NCI-H1092 (cell line): Measurements from ENCODE around the gene ZNF483.
"Not testable (repeated sequence)": the region's sequence is repeated elsewhere in the genome, so short reads cannot be mapped to it uniquely, and the experiment has no call there.

Experiments used
- DNase-seq: peaks from one replicate; lab custom pipeline; 2025; lab: John Stamatoyannopoulos, UW

Gene ZNF483

DNA sequence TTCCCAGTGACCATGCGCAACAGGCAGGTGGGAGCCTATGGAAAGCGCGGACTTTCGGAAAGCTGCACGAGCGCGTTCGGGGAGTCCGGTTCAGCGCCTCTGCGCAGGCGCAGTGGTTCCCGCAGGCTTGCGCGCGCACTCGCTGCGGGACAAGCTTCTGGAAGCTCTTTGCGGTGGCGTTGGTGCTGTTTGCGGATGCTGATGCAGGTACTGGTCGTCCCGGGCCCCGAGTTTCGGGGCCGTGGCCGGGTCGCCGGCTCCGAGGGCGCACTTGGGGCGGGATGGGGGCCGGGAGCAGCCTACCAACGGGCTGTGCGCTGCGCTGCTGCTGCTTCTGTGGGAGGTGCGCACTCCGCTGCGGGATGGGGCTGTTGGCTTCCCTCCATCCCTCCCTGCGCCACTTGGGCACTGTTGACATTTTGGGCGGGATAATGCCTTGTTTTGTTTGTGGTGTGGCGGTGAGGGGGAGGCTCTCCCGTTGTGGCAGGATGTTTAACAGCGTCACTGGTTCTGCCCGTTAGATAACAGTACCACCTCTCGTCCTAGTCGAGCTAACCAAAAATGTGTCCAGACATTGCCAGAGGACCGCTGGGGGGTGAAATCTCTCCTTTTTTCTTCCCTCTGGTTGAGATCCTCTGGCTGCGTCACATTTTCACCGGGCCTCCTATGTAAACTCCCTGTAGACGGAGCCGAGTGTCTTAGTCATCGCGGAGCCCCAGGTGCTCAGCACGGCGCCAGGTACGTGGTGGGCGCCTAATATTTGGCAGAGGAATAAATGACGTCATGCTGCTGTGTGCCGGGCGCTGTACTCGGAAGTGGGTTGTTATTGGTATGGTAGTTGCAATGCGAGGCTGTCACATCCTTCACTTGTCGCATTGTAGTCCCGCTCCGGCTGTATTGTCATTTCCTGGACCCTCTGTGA, at the start of gene ZNF483:
TSS of gene ZNF483 (plus strand) at position 124 of the 922 bp plus-strand sequence. CDS start 2,217 bp downstream, outside the sequence.
- DNase-seq = peak; percentile 94

DNA sequence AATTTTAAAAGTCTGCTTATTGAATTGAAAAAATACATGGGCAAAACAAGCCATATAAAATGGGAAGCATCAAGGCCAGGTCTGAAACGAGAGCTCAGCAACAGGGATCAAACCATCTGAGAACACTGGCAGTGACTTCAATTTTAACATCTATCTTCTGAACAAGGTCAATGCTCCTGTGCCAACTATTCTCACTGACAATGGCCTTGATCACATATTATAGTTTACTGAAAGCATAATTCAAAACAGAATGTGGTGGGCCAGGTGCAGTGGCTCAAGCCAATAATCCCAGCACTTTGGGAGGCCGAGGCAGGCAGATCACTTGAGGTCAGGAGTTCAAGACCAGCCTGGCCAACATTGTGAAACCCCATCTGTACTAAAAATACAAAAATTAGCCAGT, 49.8 kb upstream of the ZNF483 start:
- no peak for DNase-seq

DNA sequence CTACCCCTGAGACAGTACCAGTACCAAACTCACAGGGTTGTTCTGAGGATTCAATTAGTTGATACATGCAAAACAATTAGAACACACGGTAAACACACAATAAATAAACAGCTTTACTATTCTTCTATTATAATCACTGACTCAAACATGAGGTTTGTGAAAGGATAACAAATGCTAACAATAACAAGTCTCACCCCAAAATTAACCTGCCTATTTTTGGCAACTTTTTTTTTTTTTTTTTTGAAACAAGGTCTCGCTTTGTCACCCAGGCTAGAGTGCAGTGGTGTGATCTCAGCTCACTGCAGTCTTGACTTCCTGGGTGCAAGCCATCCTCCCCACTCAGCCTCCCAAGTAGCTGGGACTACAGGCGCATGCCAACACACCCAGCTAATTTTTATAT, 47.3 kb upstream of the ZNF483 start:
- DNase-seq = no peak

DNA sequence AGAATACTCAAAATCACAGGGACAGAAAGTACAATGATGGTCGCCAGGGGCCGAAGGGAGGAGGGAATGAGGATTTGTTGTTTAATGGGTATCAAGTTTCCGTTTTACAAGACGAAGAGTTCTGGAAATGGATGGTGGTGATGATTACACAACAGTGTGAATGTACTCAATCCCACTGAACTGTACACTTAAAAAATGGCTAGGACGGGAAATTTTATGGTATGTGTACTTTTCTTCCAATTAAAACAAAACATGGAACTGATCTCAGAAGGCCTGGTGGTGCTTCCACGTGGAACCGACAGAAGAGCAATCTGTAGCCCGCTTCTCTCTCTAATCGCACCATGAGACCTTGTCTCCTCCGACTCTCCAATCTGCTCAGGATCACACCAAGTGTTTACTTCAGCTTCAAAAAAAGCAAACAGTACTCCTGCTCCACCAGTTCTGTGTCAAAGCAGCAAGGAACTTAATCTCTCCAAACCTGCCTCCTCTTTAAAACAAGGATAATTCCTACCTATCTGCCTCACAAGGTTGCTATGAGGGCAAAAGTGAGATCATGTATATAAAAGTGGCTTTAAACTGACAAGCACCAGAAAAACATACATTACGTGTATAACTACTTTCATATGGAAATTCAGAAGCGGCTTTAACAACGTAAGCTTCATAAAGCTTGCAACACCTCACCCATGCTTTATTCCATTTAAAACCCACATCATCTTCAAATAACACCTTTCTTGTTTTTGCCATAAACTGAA, 42.9 kb upstream of the ZNF483 start:
- DNase-seq = peak; percentile 24

DNA sequence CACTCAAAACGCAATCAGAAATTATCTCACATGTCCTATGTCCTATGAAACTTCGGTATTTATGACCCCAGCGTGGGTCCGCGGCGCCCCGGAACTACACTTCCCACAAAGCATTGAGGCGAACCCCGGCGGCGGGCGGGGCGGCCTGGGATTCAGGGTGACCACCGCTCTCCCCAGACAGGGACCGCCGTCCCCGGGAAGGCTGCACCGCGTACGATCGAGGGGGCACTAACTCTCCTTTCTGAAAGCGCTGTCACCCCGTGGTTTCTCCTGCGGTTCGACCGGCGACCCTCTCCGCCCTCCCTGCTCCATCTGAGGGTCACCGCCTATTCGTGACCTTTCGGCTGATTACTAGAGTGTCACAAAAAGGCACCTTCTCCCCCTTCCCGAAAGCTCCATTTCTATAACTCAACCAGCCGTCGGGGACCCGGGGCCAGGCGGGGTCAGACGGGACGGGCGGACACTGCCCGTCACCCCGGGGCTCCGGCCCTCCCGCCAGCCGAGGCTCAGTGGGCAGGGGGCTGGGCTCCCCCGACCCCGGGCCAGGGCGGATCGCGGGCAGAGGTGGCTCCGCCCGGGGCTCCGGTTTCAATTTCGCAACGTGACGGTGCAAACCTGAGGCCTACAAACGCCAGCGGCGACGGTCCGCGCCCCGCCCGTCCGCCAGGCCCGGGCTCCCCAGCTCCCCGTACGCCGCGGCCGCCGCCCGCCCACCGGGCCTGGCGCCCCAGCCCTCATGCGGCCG, 42.1 kb upstream of the ZNF483 start:
- DNase-seq = peak; percentile 53

DNA sequence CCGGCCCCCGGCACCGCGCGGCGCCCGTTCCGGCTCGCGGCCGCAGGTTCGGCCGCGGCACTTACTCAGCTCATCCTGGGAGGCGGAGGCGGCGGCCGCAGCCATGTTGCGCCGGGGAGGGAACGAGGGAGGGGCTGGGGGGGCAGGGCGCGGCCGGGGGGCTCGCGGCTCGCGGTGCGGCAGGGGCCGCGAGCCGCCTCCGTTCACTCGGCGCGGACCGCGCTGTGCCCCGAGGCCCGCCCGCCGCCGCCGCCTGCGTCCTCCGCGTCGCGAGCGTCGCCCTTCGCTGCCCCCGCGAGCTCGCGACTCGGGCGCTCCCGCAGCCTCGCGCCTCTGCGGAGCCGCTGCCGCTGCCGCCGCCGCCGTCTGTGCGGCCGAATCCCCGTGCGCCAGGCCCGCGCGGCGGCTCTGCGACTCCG, 41.5 kb upstream of the ZNF483 start:
- peak; percentile 21 for DNase-seq

DNA sequence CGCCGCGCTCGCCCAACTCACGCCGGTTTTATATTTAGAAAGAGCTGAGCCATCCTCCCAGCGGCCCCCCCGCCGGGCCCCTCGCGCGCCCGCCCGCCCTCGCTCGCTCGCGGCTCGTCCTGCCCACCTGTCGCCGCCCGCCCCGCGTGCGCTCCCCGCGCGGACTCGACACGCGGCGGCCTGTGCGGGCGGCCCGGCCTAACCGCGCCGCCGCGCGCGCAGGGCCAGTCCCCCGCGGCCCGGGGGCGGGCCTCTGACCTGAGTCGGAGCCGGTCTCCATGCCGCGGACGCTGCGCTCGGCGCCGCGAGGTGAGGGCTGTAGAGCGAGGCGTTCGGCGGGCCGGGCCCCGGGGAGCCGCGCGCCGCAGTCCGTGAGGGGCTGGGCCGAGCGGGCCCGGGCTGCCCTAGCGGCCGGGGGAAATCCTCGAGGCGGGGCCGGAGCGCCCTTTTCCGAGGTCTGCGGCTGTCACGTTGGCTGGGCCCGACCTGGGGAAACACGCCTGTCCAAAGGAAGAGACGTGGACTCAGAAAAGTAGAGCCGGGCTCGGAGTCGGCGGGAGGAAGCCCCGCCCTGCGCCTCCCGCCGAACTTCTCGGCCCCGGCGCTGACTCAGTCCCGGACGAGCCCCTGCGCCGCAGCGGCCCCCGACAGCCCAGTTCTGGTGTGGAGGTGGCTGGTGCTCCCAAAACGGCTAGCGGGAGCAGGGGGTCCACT, 41.0 kb upstream of the ZNF483 start, which contains the start of gene ECPAS:
TSS of gene ECPAS (minus strand) at position 526 of the 714 bp plus-strand sequence. CDS start 11,465 bp downstream, outside the sequence.
- peak; percentile 38 for DNase-seq

DNA sequence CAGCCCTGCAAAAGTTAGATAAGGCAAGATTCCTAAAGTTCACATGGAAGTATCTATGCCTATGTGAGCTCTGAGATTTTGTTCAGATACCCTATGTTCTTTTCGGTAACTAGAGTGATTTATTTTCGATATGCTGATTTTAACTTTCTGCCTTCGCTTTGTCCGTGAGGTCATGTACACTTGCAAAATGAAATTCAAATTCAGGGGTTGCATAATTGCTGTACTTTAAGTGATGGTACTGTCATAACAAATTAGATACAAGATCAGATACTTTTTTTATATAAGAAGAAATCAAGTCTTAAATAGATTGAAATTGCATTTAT, 40.4 kb upstream of the ZNF483 start:
- no peak for DNase-seq

DNA sequence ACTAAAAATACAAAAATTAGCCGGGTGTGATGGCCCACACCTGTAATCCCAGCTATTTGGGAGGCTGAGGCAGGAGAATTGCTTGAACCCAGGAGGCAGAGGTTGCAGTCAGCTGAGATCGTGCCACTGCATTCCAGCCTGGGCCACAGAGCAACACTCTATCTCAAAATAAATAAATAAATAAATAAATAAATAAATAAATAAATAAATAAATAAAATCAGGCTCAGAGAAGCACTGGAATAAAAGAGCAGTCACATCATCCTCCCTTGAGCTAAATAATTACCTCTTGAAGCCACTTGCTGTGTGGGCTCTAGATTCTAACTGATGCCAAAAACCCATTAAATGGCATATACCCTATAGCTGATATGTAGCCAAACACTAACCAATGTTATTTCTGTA, 27.8 kb upstream of the ZNF483 start:
- DNase-seq = not testable (repeated sequence)

DNA sequence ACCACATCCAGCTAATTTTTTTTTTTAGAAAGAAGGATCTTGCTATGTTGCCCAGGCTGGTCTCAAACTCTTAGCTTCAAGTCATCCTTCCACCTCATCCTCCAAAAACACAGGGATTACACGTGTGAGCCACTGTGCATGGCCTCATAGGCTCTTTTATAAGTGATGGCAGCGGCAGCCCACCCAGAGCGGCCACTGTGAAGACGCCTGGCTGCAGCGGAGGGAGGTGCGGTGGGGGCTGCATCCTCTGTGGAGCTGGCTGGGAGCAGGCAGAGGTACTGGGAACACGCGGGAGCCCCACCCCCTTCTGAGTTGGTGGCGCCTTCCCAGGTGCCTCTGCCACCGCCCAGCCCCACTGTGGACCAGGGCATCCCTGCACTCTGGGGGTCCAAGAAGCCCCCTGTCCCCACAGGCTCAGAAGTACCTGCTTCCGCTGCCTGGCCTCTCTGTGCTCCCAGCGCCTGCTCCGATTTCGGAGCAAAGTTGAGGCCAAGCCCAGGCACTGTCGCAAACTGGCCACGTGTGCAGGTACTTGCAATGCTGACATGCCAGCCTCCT, 23.9 kb upstream of the ZNF483 start:
- DNase-seq = no peak

DNA sequence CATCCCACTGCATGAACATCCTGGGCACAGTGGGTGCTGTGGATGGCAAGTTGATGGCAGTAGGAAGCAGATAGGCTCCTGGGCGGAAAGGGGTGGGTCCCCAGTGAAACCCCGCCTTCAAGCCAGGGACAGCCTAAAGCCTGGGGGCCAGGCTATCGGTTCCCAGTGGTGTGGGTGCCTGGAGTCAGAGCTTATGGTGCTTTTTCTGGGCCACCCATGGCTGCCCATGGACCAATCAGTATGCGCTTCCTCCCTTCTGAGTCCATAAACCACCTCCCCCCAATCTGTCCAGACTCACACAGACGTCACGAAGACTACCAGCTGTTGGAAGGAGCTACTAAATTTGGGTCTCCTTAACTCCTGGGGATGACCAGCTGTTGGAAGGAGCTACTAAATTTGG, 23.3 kb upstream of the ZNF483 start:
- DNase-seq = no peak

DNA sequence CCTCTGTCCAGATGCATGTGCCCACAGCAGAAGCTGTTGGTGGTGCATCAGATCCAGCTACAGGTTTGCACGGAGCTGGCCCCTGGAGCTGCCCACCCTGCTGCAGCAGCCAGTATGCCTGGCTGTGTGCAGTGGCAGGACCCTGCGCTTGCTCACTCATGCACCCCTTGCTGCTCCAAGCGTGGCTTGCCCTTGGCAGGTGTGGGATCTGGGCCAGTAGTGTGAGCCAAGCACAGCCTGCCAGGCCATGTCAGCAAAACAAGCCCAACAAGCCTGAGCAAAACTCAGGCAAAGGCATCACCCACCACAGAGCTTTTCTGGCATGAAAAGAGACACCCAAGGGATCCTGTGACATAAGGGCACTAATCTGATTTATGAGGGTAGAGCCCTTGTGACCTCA, 22.5 kb upstream of the ZNF483 start:
- DNase-seq = no peak

DNA sequence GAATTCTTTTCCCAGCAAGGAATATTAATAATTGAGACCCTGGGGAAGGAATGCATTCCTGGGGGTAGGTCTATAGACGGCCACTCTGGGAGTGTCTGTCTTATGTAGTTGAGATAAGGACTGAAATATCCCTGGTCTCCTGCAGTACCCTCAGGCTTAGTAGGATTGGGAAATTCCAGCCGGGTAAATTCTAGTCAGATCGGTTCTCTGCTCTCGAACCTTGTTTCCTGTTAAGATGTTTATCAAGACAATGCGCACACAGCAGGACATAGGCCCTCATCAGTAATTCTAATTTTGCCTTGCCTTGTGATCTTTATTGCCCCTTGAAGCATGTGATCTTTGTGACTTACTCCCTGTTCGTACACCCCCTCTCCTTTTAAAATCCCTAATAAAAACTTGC, 13.4 kb upstream of the ZNF483 start:
- not testable (repeated sequence) for DNase-seq

DNA sequence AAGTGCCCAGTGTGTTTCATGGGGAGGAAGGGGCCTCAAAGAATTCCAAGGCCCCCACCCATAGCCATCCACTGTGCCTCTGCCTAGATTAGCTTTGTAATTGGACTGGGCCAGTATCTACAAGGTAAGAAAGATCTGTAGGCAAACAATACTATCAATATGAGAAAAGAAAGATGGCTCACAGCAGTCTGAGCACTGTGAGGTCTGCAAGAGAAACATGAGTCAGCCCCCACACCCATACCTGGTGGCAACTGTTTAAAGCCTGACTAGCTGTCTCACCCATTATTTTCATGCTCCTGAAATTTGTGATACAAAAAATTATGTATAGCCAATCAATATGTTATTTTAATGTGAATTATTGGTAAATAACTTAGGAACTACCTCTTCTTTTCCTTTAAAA, 10.0 kb upstream of the ZNF483 start:
- no peak for DNase-seq

DNA sequence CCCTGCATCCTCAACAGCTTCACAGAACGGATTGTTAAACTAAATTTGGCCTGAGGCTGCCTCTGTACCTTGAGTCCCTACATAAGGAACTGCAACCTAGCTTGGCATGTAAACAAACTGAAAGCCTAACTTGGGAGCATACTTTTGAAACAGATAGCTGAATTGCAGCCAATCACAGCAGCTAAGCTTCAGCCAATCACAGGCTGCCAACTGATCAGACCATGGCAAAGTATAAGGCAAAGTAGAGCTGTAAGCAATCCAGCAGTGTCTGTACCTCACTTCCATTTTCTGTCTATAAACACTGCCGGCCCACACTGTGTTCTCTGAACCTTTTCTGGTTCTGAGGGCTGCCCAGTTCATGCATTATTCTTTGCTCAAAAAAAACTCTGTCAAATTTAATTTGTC, 8.9 kb upstream of the ZNF483 start:
- DNase-seq = no peak

DNA sequence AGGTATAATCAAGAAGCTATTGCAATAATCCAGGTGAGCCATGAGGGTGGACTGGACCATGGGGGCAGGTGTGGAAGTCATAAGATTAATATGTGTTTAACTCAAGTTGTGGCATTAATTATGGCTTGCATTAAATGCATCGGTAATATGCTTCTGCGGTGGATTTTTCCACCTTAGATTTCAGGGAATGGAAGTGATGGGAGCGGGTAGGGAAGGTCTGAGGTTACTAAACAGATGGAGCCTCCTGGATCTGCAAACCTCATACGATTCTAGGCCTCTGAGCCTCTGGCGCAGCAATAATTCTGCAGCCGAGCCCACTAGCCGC, 286 bp upstream of the ZNF483 start:
- DNase-seq = no peak

DNA sequence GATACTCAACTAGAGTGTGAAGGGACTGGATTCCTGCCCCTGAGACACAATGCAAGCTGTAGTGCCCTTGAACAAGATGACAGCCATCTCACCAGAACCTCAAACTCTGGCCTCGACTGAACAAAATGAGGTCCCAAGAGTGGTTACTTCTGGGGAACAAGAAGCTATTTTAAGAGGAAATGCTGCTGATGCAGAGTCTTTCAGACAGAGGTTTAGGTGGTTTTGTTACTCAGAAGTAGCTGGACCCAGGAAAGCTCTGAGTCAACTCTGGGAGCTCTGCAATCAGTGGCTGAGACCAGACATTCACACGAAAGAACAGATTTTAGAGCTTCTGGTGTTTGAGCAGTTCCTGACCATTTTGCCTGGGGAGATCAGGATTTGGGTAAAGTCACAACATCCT, 2.4 kb downstream of the ZNF483 start:
- DNase-seq = no peak

DNA sequence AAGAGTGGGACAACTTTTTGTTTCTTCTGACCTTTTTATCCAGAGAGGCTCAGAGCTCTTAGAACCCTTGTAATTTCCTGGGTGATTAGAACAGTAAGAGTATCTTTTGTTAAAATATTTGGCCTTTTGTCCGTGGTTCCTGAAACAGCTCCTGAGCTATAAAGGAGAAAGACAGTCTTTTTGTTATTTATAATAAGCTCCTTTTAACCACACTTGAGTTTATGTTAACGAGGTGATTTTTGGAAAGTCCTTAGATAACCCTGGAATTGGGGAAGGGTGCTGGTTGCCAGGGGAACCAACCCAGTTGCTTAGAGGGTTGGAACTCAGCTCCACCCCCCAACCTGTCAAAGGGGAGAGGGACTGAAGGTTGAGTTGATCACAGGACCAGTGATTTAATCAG, 4.8 kb downstream of the ZNF483 start:
- DNase-seq = no peak

DNA sequence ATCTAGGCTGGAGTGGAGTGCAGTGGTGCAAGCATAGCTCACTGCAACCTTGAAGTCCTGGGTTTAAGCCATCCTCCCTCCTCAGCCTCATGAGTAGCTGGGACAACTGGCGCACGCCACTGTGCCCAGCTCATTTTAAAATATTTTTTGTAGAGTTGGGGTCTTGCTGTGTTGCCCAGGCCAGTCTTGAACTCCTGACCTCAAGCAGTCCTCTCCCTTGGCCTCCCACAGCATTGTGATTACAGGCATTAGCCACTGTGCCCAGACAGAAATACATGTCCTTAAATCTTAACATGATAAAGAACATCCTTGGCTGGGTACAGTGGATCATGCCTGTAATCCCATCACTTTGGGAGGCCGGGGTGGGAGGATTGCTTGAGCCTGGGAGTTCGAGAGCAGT, 6.7 kb downstream of the ZNF483 start:
- no peak for DNase-seq

DNA sequence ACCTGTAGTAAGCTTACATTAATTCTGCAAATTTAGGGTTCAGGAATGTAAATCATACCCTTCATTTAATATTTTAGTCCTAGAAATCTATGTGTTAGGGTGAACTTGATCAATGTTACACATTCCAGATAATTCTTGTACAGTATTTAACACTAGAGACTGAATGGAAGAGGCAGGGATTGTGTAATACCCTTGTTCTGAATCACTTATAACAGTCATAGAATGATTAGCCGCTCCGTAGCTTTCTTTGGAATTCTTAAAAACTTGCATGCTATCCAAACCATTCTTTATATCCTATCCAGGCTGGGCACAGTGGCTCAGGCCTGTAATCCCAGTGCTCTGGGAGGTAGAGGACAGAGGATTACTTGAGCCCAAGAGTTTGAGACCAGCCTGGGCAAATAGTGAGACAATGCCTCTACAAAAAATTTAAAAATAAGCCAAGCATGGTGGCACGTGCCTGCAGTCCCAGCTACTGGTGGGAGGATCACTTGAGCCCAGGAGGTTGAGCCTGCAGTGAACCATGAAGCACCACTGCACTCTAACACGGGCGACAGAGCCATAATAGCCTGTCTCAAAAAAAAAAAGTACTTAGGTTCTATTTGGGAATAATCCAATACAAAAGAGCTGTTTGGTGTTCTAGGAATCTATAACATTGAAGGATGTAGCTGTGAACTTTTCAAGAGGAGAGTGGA, 8.3 kb downstream of the ZNF483 start:
- no peak for DNase-seq
